HG03520 (cell line): ENCODE data around the gene PRCC.

ENCODE experiments used
- ATAC-seq: cut with Tn5 transposase; IDR thresholded peaks from one replicate; pipeline ENCODE4 v1.9.1; 2021; ENCODE audit warnings: mild to moderate bottlenecking, moderate library complexity; ENCODE audit not compliant: unreplicated experiment

PRCC gene

GRCh38 chr1:156794506-156795373, 27.4 kb downstream of the PRCC start:
- no peak for ATAC-seq

DNA sequence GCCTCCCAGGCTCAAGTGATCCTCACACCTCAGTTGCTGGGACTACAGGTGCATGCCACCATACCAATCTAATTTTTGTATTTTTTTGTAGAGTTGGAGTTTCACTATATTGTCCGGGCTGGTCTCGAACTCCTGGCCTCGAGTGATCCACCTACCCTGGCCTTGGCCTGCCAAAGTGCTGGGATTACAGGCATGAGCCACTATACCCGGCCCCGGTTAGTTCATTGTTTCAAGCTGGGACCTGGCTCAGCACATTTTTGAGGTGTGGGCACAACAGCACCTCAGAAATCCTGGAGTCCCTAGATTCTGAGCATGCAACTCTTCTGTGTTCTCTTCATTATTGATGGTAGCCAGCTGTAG, 28.0 kb downstream of the PRCC start:
- no peak for ATAC-seq

GRCh38 chr1:156795787-156796186, 28.5 kb downstream of the PRCC start:
- no peak for ATAC-seq

GRCh38 chr1:156796340-156797097, 29.2 kb downstream of the PRCC start:
- ATAC-seq = no peak

GRCh38 chr1:156797212-156797871, 30.0 kb downstream of the PRCC start:
- no peak for ATAC-seq

DNA sequence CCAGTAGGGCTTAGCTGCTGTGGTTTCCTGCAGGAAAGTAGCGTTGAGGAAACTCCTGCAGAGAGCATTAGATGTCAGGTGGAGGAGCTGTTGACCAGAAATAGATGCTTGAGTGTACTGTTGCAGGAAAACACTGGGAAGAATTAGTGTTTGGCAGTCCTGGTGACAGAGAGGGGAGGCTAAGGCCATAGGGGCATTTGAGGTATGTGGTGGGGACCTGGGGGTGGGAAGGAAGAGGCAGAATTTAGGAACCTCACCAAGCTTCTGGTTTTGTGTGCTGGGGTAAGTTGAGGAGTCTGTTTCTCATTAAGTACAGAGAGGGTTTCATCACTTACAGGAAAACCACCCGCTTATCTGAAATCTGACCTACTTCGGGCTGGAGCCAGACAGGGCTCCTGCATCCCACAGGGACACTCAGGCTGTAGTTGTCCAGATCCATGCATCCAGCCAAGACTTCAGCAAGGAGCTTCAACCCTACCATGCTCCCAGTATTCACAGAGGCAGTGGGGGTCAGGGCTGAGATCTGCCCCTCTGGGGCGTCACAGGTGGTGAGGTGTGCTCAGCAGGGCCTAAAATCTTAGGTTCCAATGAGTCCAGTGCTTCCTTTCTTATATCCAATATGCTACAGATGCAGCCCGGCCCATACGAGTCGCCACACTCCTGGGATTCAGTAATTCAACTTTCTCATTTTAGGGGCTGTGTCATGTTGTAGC, 34.2 kb downstream of the PRCC start:
- ATAC-seq = no peak

DNA sequence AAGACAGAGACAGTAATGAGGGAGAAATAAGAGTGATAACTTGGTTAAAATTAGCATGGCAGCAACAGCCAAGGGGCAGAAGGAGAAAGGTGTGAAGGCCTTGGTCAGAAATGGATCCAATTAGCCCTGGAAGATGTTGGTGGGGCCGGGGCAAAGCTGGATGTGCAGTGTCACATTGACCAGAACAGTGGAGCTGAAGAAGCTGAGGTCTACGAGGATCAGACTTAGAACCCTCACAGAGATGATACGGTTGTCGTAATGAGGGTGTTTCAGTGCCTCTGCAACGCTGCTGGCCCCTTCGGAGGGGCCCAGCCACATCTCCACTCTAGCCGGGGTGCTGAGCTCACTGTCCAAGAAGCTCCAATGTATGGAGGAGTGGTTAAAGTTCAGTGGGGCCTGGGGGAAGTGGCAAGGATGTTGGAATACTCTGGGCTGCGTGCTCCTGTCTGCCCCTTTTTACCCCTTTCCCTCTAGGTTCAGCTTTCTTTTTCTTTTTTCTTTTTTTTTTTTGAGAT, 35.1 kb downstream of the PRCC start:
- no peak for ATAC-seq

- ATAC-seq = no peak
Observed at GRCh38 chr1:156803086-156803851, 35.9 kb downstream of the PRCC start.

GRCh38 chr1:156804026-156804425, 36.7 kb downstream of the PRCC start:
- ATAC-seq = no peak

GRCh38 chr1:156804572-156805243, 37.4 kb downstream of the PRCC start:
- ATAC-seq = no peak

DNA sequence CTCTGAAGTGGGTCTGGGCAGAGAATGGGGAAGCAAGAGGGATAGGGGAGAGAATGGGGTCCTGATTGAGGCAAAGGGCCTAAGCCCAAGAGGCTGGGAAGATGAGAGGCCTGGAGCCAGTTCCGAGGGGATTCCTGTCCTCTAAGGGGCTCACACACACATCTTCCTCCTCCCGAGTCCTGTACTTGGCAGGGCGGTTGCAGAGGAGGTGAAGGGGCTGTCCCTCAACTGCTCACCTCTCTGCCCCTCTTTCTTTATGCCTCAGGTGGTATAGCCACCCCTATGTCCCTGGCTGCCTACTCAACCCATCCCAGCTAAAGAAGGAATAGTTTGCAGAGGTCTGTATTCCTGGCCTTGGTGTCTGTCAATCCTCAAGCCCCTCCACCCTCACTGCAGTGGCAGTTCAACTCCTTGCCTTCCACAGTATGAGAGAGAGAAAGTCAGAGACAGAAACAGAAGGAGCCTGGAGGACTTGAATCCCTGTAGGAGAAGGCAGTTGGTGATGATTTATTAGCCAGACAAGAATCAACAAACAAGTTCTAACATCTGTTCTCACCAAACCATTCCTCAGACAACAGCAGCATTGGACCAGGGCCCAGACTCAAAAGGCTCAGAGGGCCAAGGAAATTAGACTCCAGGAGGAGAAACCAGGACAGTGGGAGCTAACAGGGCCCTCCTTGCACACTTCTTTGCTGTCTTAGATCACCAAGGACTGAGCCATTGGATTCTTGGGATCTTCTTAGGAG, 38.6 kb downstream of the PRCC start:
- no peak for ATAC-seq

GRCh38 chr1:156806512-156807440, 39.4 kb downstream of the PRCC start:
- ATAC-seq = no peak

DNA sequence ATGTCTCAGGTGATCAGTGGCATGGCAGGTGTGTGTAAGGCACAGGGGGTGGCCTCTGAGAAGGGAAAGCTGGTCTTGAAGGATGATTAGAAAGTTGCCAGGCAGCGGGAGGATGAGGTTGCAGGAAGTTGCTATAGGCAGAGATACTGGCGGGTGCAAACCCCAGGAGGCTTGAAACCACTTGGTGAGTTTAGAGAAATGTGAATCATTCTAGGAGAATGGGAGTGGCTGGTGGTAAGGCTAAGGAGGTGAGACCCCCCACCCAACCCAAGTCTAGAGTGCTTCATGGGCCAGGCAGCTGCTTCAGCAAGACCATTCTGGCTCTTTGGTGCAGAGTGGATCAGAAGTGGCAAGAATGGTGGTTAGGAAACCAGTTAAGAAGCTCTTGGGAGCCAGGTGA, 40.3 kb downstream of the PRCC start:
- no peak for ATAC-seq

- ATAC-seq = no peak
Observed at GRCh38 chr1:156808186-156809030, 41.1 kb downstream of the PRCC start.

DNA sequence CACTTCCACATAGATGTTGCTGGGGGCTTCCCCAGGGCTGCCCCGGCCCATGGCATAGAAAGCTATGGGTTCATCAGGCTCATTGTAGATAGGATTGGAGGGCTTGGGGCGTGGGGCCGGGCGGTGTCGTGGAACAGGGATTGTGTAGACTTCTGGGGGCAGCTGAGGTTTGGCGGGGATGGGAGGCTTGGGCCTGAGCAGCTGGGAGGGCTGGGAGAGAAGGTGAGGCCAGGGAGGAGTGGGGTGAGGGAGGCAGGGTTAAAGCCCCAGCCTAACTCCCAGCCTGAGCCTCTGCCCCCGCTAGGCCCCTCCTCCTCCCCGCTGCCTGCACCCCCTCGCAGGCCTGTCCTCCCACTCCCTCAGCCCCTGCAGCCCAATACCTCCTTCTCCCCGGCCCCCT, 41.9 kb downstream of the PRCC start:
- ATAC-seq = no peak

GRCh38 chr1:156809711-156810366, 42.5 kb downstream of the PRCC start:
- ATAC-seq = no peak
